ENCODE results near the gene UROD. TPM values are rescaled to one million over a fixed set of nuclear protein-coding genes. Genes with fewer than 3 reads are reported as not detected.

UROD gene
- total RNA-seq, 2 experiments from 2014 or later = 74.7 to 76.4 TPM

DNA sequence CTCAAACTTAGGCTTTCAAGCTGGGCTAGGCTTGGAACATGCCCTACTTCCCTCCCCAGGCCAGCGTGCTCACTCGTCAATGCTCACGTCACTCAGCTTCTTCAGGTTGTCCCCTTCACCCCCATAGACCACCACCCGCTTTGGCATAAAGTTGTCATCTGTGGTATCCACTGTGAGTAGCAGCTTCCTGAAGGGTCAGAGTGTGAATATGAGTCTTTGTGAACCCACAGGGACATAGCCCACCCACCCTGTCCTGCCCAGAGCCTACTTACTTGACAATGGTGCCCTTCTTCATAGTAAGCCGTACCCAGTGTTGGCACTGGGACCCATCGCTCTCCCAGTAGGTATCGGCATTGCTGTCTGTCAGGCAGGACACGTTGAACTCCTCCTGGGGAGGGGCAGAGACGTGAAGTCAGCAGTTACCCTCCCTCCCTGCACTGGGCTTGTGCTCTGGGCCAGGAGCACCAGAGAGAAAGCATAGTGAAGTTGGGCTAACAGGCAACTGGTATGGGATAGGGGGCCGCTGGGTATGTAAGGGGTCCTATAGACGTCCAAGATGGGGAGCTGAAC, 2.7 kb upstream of the UROD start:
- DNase-seq (no peak), ATAC-seq (no peak)
- ChIA-PET CTCF (interaction anchor here (1.3 to 3.6 kb wide), 3 partner anchors 174 to 294 kb away, joined by 3 to 24 read pairs (median 23); partner anchors contain the start of gene BEST4), POLR2A (interaction anchor here (3.1 to 6.8 kb wide), 4 partner anchors 201 to 292 kb away, joined by 16 to 78 read pairs (median 44); partner anchors contain the start of genes BTBD19, DYNLT4 and RPS8)
- Mint-ChIP-seq H3K9me3 (ENCODE audit: insufficient read depth) (no peaks in the 10 kb centered on the region), H3K4me1 (ENCODE audit: low read depth) (peaks cover 36% of the 10 kb centered on the region), H3K4me3 (peak overlapping the region; percentile 75), H3K27ac (no peak overlapping the region), H3K36me3 (ENCODE audit: low read depth) (peaks cover 26% of the 10 kb centered on the region), H3K27me3 (ENCODE audit: low read depth) (no peaks in the 10 kb centered on the region)

DNA sequence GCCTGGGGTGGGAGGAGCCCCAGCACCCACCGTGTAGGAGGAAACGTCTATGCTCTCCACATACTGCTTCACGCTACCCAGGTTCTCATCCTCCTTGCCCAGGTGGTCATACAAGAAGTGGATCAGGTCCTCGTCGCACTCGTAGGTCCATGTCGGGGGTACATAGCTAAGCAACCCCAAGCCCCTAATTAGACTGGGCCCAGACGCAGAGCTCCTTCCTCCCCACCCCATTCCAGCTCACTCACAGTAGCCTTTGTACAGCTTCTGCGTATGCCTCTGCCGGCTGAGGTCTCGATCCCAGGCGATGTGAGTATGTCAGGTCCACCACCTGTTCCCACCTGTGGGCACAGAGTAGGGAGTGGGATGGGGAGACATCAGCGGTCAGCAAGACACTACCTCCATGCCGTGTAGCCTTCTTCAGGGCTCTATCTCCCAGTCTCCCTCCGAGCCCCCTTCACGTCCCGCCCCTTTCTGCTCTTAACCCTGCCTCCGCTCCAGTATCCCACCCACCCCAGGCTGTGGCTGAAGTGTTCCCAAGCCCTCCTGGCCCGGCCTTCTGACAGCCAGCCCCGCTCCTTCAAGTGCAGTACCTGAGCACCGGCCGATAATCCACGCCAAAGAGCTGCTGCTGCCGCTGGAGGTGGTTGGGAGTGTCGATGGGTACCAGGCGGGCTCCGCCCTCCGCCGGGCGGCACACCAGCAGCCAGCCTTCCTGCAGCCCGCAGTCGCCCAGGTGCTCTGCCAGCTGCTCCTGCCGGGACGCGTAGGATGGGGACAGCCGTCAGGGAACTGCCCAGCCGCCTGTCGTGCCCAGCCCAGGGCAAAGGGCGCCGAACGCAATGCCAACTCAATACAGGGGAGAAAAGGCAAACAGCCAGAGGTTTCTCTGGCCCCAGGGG, 1.8 kb upstream of the UROD start:
- no peaks in the 10 kb centered on the region for H3K27me3 Mint-ChIP-seq (ENCODE audit: low read depth)
- POLR2A ChIA-PET = interaction anchor here (0.6 to 6.8 kb wide), 18 partner anchors 10 to 1193 kb away, joined by 3 to 78 read pairs (median 12); partner anchors contain the start of genes BTBD19, DYNLT4, EIF2B3 and MUTYH
- CTCF ChIA-PET = interaction anchor here (0.8 to 11.4 kb wide), 22 partner anchors 11 to 483 kb away, joined by 3 to 361 read pairs (median 6); partner anchors contain the start of genes BEST4, EIF2B3, MUTYH and PLK3
- DNase-seq (peak; percentile 40), ATAC-seq (no peak)
- H3K4me3 Mint-ChIP-seq = peak overlapping the region; percentile 75
- H3K4me1 Mint-ChIP-seq (ENCODE audit: low read depth) = peaks cover 42% of the 10 kb centered on the region
- H3K36me3 Mint-ChIP-seq (ENCODE audit: low read depth) = peaks cover 22% of the 10 kb centered on the region
- no peaks in the 10 kb centered on the region for H3K9me3 Mint-ChIP-seq (ENCODE audit: insufficient read depth)
- peak overlapping the region; percentile 71 for H3K27ac Mint-ChIP-seq

DNA sequence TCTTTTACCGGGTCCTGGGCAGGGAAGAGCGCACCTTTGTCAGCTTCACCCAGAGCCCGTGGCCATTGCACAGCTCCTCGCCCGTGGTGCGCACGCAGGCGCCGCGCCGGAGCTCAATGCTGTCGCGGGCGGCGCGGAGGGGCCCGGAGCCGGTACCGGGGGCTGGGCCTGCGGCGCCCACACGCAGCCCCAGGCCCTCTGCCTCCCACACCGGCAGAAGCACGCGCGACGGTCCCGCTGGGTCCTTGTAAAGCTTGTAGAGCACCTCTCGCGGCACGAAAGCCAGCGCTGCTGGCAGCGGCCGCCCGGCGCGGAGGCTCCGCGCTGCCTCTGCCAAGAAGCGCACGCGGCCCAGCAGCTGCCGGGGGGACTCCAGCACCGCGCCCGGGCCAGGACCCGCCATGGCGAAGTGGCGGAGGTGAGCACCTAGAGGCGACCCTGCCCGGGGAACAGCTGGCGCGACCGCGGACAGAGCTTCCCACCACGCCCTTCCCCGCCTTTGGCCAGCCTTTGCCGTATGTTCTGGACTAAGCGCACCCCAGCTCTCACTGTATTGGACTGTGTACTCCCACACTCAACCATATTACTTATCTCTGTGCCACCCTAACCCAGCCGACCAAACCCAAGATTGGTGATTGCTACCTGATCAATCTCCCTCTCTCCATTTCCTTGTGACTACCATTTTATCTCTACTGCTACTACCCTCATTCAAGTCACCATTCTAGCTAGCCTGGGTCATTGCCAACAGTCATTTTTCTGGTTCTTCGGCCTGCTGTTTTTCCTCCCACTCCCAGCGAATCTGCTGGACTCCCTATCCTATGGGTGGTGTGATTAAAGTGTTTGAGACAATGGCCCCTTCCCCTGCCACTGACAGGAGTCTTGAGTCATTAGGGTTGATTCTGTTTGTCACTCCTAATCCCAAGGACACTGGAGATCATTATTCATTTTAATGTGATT, 921 bp upstream of the UROD start, which contains the start of gene HECTD3:
Gene HECTD3 (minus strand): TSS at position 470 of the 957 bp plus-strand sequence. CDS start 67 bp downstream, at position 403.
- DNase-seq (peak; percentile 79), ATAC-seq (peak; percentile 78)
- Mint-ChIP-seq H3K9me3 (ENCODE audit: insufficient read depth) (no peaks in the 10 kb centered on the region), H3K27me3 (ENCODE audit: low read depth) (no peaks in the 10 kb centered on the region), H3K4me1 (ENCODE audit: low read depth) (peaks cover 42% of the 10 kb centered on the region), H3K4me3 (peak within 1 kb of the TSS; percentile 75), H3K27ac (peak within 1 kb of the TSS; percentile 81), H3K36me3 (ENCODE audit: low read depth) (peaks cover 20% of the 10 kb centered on the region)
- ChIA-PET CTCF (interaction anchor here (0.8 to 11.4 kb wide), 30 partner anchors 12 to 559 kb away, joined by 3 to 361 read pairs (median 6); partner anchors contain the start of genes BEST4, EIF2B3, MUTYH and PLK3), POLR2A (interaction anchor here (0.6 to 6.8 kb wide), 24 partner anchors 11 to 1193 kb away, joined by 3 to 78 read pairs (median 8); partner anchors contain the start of genes BTBD19, DYNLT4, EIF2B3 and HPDL)

DNA sequence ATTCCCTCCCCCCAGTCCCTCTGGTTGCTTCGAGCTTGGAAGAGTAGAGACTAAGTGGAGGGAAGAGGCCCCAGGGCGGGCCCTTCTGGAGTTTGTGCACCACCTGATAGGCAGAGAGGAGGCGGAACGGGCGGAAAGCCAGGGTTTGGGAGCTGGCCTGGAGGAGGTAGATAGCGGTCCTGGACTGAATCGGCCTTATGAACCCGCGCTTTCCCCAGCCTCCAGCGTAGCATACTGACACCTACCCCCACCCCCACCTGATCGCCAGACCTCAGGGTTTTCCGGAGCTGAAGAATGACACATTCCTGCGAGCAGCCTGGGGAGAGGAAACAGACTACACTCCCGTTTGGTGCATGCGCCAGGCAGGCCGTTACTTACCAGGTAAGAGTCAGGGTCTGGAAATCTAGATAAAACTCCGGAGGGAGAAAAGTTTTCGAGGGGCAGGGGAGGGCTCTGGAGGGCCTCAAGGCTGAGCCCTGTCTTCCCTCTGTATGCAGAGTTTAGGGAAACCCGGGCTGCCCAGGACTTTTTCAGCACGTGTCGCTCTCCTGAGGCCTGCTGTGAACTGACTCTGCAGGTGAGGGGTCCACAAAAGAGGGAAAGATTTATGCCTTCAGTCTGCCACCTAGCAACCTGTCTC, 705 bp downstream of the UROD start:
- no peaks in the 10 kb centered on the region for H3K27me3 Mint-ChIP-seq (ENCODE audit: low read depth)
- peak overlapping the region; percentile 81 for H3K27ac Mint-ChIP-seq
- ATAC-seq (no peak), DNase-seq (peak; percentile 46)
- POLR2A ChIA-PET = interaction anchor here (0.6 to 6.8 kb wide), 19 partner anchors 9 to 571 kb away, joined by 3 to 78 read pairs (median 11); partner anchors contain the start of genes BTBD19, DYNLT4, EIF2B3 and MUTYH
- CTCF ChIA-PET = interaction anchor here (0.6 to 11.4 kb wide), 22 partner anchors 15 to 557 kb away, joined by 3 to 361 read pairs (median 6); partner anchors contain the start of genes BEST4, MUTYH, PLK3 and TESK2
- peaks cover 42% of the 10 kb centered on the region for H3K4me1 Mint-ChIP-seq (ENCODE audit: low read depth)
- peak overlapping the region; percentile 75 for H3K4me3 Mint-ChIP-seq
- H3K36me3 Mint-ChIP-seq (ENCODE audit: low read depth) = peaks cover 20% of the 10 kb centered on the region
- no peaks in the 10 kb centered on the region for H3K9me3 Mint-ChIP-seq (ENCODE audit: insufficient read depth)

DNA sequence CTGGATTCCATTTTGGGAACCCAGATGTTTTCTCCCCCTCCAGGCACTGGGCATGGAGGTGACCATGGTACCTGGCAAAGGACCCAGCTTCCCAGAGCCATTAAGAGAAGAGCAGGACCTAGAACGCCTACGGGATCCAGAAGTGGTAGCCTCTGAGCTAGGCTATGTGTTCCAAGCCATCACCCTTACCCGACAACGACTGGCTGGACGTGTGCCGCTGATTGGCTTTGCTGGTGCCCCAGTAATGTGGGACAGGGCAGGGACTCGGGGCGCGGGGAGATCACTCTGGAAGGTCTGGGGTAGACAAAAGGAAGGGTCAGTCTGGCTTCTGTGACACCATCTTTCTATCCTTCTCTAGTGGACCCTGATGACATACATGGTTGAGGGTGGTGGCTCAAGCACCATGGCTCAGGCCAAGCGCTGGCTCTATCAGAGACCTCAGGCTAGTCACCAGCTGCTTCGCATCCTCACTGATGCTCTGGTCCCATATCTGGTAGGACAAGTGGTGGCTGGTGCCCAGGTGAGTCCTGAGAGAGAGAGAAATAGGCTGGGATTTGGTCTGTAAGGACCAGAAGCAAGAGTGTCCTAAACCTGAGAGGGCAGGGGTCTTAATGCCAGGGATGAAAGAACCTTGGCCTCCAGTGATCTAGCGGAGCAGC, 1.6 kb downstream of the UROD start:
- peaks cover 44% of the 10 kb centered on the region for H3K4me1 Mint-ChIP-seq (ENCODE audit: low read depth)
- H3K36me3 Mint-ChIP-seq (ENCODE audit: low read depth) = peaks cover 15% of the 10 kb centered on the region
- peak overlapping the region; percentile 7 for H3K27ac Mint-ChIP-seq
- ChIA-PET CTCF (interaction anchor here (0.8 to 11.4 kb wide), 35 partner anchors 11 to 487 kb away, joined by 3 to 361 read pairs (median 5); partner anchors contain the start of genes BEST4, CCDC163, EIF2B3 and MMACHC), POLR2A (interaction anchor here (1.0 to 6.8 kb wide), 6 partner anchors 283 to 480 kb away, joined by 3 to 78 read pairs (median 32); partner anchors contain the start of genes HPDL and RNU5D-1)
- H3K9me3 Mint-ChIP-seq (ENCODE audit: insufficient read depth) = no peaks in the 10 kb centered on the region
- no peaks in the 10 kb centered on the region for H3K27me3 Mint-ChIP-seq (ENCODE audit: low read depth)
- no peak for ATAC-seq
- peak overlapping the region; percentile 75 for H3K4me3 Mint-ChIP-seq
- DNase-seq = no peak

DNA sequence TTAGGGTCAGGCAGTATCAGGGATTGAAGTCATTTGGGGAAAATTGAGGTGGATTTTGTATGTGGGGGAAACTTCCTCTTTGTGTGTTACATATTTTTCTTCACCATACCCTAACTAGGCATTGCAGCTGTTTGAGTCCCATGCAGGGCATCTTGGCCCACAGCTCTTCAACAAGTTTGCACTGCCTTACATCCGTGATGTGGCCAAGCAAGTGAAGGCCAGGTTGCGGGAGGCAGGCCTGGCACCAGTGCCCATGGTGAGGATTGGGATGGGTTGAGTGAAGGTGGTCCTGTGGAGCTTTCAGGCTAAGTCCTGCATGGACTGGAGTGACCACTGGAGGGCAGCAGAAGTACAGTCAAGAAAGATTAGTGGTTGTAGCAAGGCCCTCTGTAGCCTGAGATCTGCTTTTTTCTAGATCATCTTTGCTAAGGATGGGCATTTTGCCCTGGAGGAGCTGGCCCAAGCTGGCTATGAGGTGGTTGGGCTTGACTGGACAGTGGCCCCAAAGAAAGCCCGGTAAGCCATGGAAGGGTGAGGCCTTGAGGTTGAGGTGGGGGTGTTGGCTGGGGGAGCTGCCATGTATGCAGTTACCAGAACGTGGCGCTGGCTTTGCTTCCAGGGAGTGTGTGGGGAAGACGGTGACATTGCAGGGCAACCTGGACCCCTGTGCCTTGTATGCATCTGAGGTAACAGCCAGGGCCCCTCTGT, 2.4 kb downstream of the UROD start:
- Mint-ChIP-seq H3K36me3 (ENCODE audit: low read depth) (peaks cover 11% of the 10 kb centered on the region), H3K27me3 (ENCODE audit: low read depth) (no peaks in the 10 kb centered on the region), H3K9me3 (ENCODE audit: insufficient read depth) (no peaks in the 10 kb centered on the region), H3K4me1 (ENCODE audit: low read depth) (peaks cover 43% of the 10 kb centered on the region), H3K4me3 (no peak overlapping the region), H3K27ac (no peak overlapping the region)
- POLR2A ChIA-PET = interaction anchor here (0.6 to 6.8 kb wide), 7 partner anchors 195 to 479 kb away, joined by 3 to 78 read pairs (median 3); partner anchors contain the start of genes HPDL and RNU5D-1
- DNase-seq (peak; percentile 88), ATAC-seq (peak; percentile 21)
- CTCF ChIA-PET = interaction anchor here (0.7 to 11.4 kb wide), 39 partner anchors 10 to 555 kb away, joined by 3 to 361 read pairs (median 4); partner anchors contain the start of genes BEST4, CCDC163, EIF2B3 and MMACHC

DNA sequence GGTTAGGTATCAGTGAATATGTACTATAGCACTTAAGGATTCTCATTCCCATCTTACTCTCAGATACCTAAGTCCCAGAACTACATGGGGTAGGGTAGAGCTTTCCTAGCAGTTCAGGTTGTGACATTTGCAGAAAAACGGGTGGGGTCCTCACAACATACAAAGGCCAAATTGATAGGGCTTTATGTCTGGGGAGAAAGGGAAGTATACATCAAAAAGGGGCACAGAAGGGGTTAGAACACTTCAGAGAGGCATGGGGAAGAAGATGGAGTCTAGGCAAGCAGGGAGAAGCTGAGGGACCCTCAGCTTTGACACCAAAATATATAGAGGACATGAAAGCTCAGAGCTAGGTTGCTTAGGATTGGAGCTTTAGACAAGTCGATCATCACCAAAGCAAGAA, 3.6 kb downstream of the UROD start:
- DNase-seq = no peak
- ChIA-PET POLR2A (interaction anchor here (6.8 kb wide), 1 partner anchor 285 kb away, joined by 78 read pairs; no protein-coding TSS in a partner anchor), CTCF (interaction anchor here (3.3 to 11.4 kb wide), 3 partner anchors 15 to 477 kb away, joined by 19 to 361 read pairs (median 119); partner anchors contain the start of gene TESK2)
- Mint-ChIP-seq H3K4me1 (ENCODE audit: low read depth) (peaks cover 33% of the 10 kb centered on the region), H3K27ac (no peak overlapping the region), H3K9me3 (ENCODE audit: insufficient read depth) (no peaks in the 10 kb centered on the region), H3K36me3 (ENCODE audit: low read depth) (peaks cover 11% of the 10 kb centered on the region), H3K27me3 (ENCODE audit: low read depth) (no peaks in the 10 kb centered on the region), H3K4me3 (no peak overlapping the region)
- ATAC-seq = no peak

DNA sequence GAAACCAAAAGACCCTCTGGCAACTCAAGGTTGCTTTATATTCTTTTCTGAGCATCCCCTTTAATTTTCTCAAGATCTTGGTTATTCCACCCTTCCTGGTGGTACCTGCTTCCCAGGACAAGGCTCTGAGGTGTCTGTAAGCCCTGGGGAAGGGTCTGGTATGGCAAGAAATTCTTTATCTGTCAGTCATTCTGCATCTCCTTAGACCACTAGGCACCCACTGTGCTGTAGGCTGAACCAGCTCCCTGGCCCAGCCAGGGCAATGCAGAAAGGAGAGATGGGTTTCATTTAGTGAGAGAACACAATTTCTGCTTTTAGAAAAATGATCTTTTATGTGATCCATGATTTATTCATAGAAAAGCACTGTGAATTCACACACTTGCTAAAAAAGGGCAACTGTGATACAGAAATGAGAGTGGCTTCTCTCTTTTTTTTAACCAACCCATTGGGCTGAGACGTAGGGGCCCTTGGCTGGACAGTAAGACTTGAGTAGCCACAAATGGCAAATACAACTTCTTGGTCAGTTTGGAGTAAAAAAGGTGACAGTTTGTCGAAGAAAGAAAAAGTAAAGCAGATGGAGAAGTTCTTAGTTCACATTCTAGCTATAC, 4.1 kb downstream of the UROD start:
- Mint-ChIP-seq H3K4me3 (no peak overlapping the region), H3K9me3 (ENCODE audit: insufficient read depth) (no peaks in the 10 kb centered on the region), H3K36me3 (ENCODE audit: low read depth) (peaks cover 11% of the 10 kb centered on the region), H3K27ac (no peak overlapping the region), H3K27me3 (ENCODE audit: low read depth) (no peaks in the 10 kb centered on the region), H3K4me1 (ENCODE audit: low read depth) (peaks cover 32% of the 10 kb centered on the region)
- no peak for ATAC-seq
- ChIA-PET CTCF (interaction anchor here (3.3 to 11.4 kb wide), 3 partner anchors 14 to 476 kb away, joined by 19 to 361 read pairs (median 119); partner anchors contain the start of gene TESK2), POLR2A (no interaction called here)
- no peak for DNase-seq

DNA sequence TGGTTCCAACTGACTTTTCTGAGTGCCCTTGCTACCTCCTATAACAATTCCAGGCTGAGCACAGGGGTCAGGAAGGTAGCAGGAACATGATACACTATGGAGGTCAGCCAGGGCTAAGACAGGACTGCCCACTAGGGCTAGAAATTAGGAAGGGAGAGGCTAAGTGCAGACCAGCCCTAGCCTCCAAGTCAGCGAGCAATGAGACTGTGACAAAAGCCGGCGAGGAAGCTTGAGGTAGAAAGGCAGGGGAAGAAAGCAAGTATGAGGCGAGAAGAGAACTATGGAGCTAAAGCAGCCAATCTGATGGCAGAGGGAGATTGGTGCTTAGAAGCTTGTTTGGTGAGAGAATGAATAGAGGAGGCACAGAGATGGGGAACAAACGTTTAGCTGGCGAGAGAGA, 4.7 kb downstream of the UROD start:
- POLR2A ChIA-PET = no interaction called here

More for the DNA sequence above, 4.7 kb downstream of the UROD start:
- Mint-ChIP-seq H3K4me3 (no peak overlapping the region), H3K9me3 (ENCODE audit: insufficient read depth) (no peaks in the 10 kb centered on the region), H3K27ac (no peak overlapping the region), H3K4me1 (ENCODE audit: low read depth) (peaks cover 27% of the 10 kb centered on the region), H3K27me3 (ENCODE audit: low read depth) (no peaks in the 10 kb centered on the region), H3K36me3 (ENCODE audit: low read depth) (peaks cover 11% of the 10 kb centered on the region)
- CTCF ChIA-PET = interaction anchor here (3.3 to 11.4 kb wide), 3 partner anchors 14 to 475 kb away, joined by 19 to 361 read pairs (median 119); partner anchors contain the start of gene TESK2
- no peak for ATAC-seq
- no peak for DNase-seq
